T-helper 22 cell (primary cell): ENCODE results near the gene AHNAK2.
"Not testable (repeated sequence)": the region's sequence is repeated elsewhere in the genome, so short reads cannot be mapped to it uniquely, and the experiment has no call there.

Source experiments
- DNase-seq: peaks from one replicate; pipeline ENCODE4 v3.0.0-alpha.2; 2020; ENCODE audit warnings: low read depth

Gene AHNAK2

GRCh38 chr14:104977681-104978653 is at the start of gene AHNAK2:
AHNAK2 (minus strand) TSS chr14:104978374; CDS start chr14:104978237, 137 bp downstream.
- peak; percentile 34 for DNase-seq

GRCh38 chr14:105027718-105028117 is 49.5 kb upstream of the AHNAK2 start:
- DNase-seq: not testable (repeated sequence)

- DNase-seq: no peak
Observed at GRCh38 chr14:105026802-105027563, 48.8 kb upstream of the AHNAK2 start.

GRCh38 chr14:105026033-105026785 is 48.0 kb upstream of the AHNAK2 start:
- no peak for DNase-seq

GRCh38 chr14:105025429-105025828 is 47.3 kb upstream of the AHNAK2 start:
- DNase-seq: no peak

- DNase-seq: no peak
Observed at GRCh38 chr14:105023791-105024480, 45.8 kb upstream of the AHNAK2 start.

- DNase-seq: no peak
Observed at GRCh38 chr14:105023144-105023543, 45.0 kb upstream of the AHNAK2 start.

GRCh38 chr14:105022276-105022670 is 44.1 kb upstream of the AHNAK2 start:
- DNase-seq: no peak

GRCh38 chr14:105021656-105022275 is 43.6 kb upstream of the AHNAK2 start:
- DNase-seq: no peak

GRCh38 chr14:105020815-105021655 is 42.9 kb upstream of the AHNAK2 start, which contains the start of gene CDCA4:
CDCA4 (minus strand) TSS chr14:105021083; CDS start chr14:105011929, 9,154 bp downstream.
- DNase-seq: peak; percentile 93

GRCh38 chr14:105019861-105020814 is 42.0 kb upstream of the AHNAK2 start:
- DNase-seq: peak; percentile 62

- DNase-seq: no peak
Observed at GRCh38 chr14:105018414-105018813, 40.2 kb upstream of the AHNAK2 start.

- DNase-seq: no peak
Observed at GRCh38 chr14:105015905-105016304, 37.7 kb upstream of the AHNAK2 start.

- no peak for DNase-seq
Observed at GRCh38 chr14:105015242-105015641, 37.1 kb upstream of the AHNAK2 start.

- DNase-seq: no peak
Observed at GRCh38 chr14:105014631-105015030, 36.5 kb upstream of the AHNAK2 start.

- DNase-seq: no peak
Observed at GRCh38 chr14:105014032-105014431, 35.9 kb upstream of the AHNAK2 start.

- DNase-seq: no peak
Observed at GRCh38 chr14:105013150-105013785, 35.1 kb upstream of the AHNAK2 start.
